Body of pancreas (tissue), 4 donors: Measurements from ENCODE around the gene TPPP.

Experiments used
- POLR2A ChIP-seq, 3 donors: fragments of 450-650 bp; IDR thresholded peaks; one replicate each; pipeline ENCODE4 v1.6.1; 2016; ENCODE audit warnings: antibody characterized with exemption in 3 of 3, mild to moderate bottlenecking in 2 of 3
- TF ChIP-seq, protein P1 (sequence below), 7 experiments: fragments of 450-650 bp in 4 of 7; fragments of 200-600 bp in 3 of 7; sonication (generic) in 3 of 7; IDR thresholded peaks; one replicate each; pipeline ENCODE4 v1.5.1; 2016 to 2019; ENCODE audit warnings: antibody characterized with exemption in 7 of 7

- TF ChIP-seq, protein P1, sequence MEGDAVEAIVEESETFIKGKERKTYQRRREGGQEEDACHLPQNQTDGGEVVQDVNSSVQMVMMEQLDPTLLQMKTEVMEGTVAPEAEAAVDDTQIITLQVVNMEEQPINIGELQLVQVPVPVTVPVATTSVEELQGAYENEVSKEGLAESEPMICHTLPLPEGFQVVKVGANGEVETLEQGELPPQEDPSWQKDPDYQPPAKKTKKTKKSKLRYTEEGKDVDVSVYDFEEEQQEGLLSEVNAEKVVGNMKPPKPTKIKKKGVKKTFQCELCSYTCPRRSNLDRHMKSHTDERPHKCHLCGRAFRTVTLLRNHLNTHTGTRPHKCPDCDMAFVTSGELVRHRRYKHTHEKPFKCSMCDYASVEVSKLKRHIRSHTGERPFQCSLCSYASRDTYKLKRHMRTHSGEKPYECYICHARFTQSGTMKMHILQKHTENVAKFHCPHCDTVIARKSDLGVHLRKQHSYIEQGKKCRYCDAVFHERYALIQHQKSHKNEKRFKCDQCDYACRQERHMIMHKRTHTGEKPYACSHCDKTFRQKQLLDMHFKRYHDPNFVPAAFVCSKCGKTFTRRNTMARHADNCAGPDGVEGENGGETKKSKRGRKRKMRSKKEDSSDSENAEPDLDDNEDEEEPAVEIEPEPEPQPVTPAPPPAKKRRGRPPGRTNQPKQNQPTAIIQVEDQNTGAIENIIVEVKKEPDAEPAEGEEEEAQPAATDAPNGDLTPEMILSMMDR (IDR thresholded peaks at IDR 0.05) = no peak
- no peak for TF ChIP-seq POLR2A (IDR thresholded peaks at IDR 0.05)
Measured at GRCh38 chr5:655406-655805, 37.7 kb downstream of the TPPP start.
